A549 (cell line): ENCODE data around the gene PCBP3. TPM values are rescaled to one million over a fixed set of nuclear protein-coding genes. Genes with fewer than 3 reads are reported as not detected.

ENCODE experiments used
- ATAC-seq, 2 experiments: fragments of 200-7000 bp in 1 of 2; fragments of >200 bp in 1 of 2; cut with Nextera tagmentation in 1 of 2; cut with Tn5 transposase in 1 of 2; 3 replicates each; pipeline versions ENCODE4 v1.8.0 to v1.9.1; 2018 to 2020; ENCODE audit warnings: mild to moderate bottlenecking in 1 of 2, moderate library complexity in 1 of 2
- CTCF ChIA-PET: fragments of 300-600 bp; sonication (Branson Sonifier 250); formaldehyde crosslinking; extraction: SDS; loops from one replicate; lab custom pipeline; 2021; ENCODE audit warnings: antibody characterized with exemption, inconsistent platforms; lab: Yijun Ruan, JAX
- POLR2A ChIA-PET: fragments of 350-600 bp; formaldehyde crosslinking; extraction: SDS; loops from one replicate; lab custom pipeline; 2021; ENCODE audit warnings: antibody characterized with exemption, inconsistent platforms; lab: Yijun Ruan, JAX
- DNase-seq, 2 experiments: peaks; one replicate each; pipeline versions ENCODE4 v3.0.0 to v3.0.0-alpha.2; 2011 to 2016; ENCODE audit warnings: low read depth in 1 of 2, low spot score in 1 of 2
- FAIRE-seq: peaks from 2 replicates; lab custom pipeline; 2011; peaks lifted over from hg19 to GRCh38; lab: Jason Lieb, UNC
- H3K27ac ChIP-seq, 2 experiments: fragments of >200 bp; sonication (Bioruptor Twin); formaldehyde crosslinking; 3 replicates each; pipeline ENCODE4 v1.5.1; 2016 to 2017
- H3K4me1 ChIP-seq: fragments of >200 bp; sonication (Bioruptor Twin); formaldehyde crosslinking; 3 replicates; pipeline ENCODE4 v1.6.1; 2016
- H3K4me2 ChIP-seq: fragments of >200 bp; sonication (Bioruptor Twin); formaldehyde crosslinking; 3 replicates; pipeline ENCODE4 v1.6.1; 2016
- H3K4me3 ChIP-seq: fragments of >200 bp; sonication (Bioruptor Twin); formaldehyde crosslinking; 3 replicates; pipeline ENCODE4 v1.5.1; 2016
- H3K9me3 ChIP-seq: fragments of >200 bp; sonication (Bioruptor Twin); formaldehyde crosslinking; 3 replicates; pipeline ENCODE4 v1.6.1; 2016
- CEBPB ChIP-seq, 2 experiments: fragments of >200 bp in 1 of 2; sonication (Bioruptor Twin) in 1 of 2; formaldehyde crosslinking in 1 of 2; IDR thresholded peaks; 2 replicates each; pipeline ENCODE4 v1.6.1; 2012 to 2016
- EHF ChIP-seq: fragments of 250-450 bp; sonication (Bioruptor Pico); IDR thresholded peaks from 2 replicates; pipeline ENCODE4 v1.5.0; 2020; ENCODE audit warnings: mild to moderate bottlenecking
- ESRRA ChIP-seq: fragments of 150-350 bp; IDR thresholded peaks from 2 replicates; pipeline ENCODE4 v1.6.1; 2014; ENCODE audit warnings: mild to moderate bottlenecking, low read length, borderline replicate concordance
- FOSL2 ChIP-seq, 2 experiments: fragments of 450-650 bp in 1 of 2; fragments of >200 bp in 1 of 2; sonication (Bioruptor Twin) in 1 of 2; formaldehyde crosslinking; IDR thresholded peaks; 2 replicates each; pipeline versions ENCODE4 v1.5.0 to v1.6.1; 2016 to 2020; ENCODE audit warnings: mild to moderate bottlenecking in 1 of 2, moderate library complexity in 1 of 2
- FOXS1 ChIP-seq: fragments of 250-450 bp; sonication (Bioruptor Pico); IDR thresholded peaks from 2 replicates; pipeline ENCODE4 v1.5.0; 2020; ENCODE audit warnings: mild to moderate bottlenecking, moderate library complexity
- GATA3 ChIP-seq: IDR thresholded peaks from 2 replicates; pipeline ENCODE4 v1.6.1; 2012; ENCODE audit warnings: borderline replicate concordance
- JUNB ChIP-seq: fragments of >200 bp; sonication (Bioruptor Twin); formaldehyde crosslinking; IDR thresholded peaks from 2 replicates; pipeline ENCODE4 v1.6.1; 2016
- MAFK ChIP-seq: fragments of 450-650 bp; IDR thresholded peaks from 2 replicates; pipeline ENCODE4 v1.6.1; 2014; ENCODE audit not compliant: partially characterized antibody
- NPAS2 ChIP-seq: fragments of 250-450 bp; sonication (Bioruptor Pico); IDR thresholded peaks from 2 replicates; pipeline ENCODE4 v1.8.0; 2022; ENCODE audit warnings: mild to moderate bottlenecking, moderate library complexity, borderline replicate concordance
- RARB ChIP-seq: fragments of 250-450 bp; sonication (Bioruptor Pico); IDR thresholded peaks from 2 replicates; pipeline ENCODE4 v1.8.0; 2021; ENCODE audit warnings: mild to moderate bottlenecking, moderate library complexity
- RNF2 ChIP-seq: fragments of 200-600 bp; sonication (generic); IDR thresholded peaks from 2 replicates; pipeline ENCODE4 v1.6.1; 2016; ENCODE audit warnings: low read depth, mild to moderate bottlenecking, antibody characterized with exemption, moderate library complexity, borderline replicate concordance
- SMC3 ChIP-seq: fragments of >200 bp; sonication (Bioruptor Twin); formaldehyde crosslinking; IDR thresholded peaks from 3 replicates; pipeline ENCODE4 v1.6.1; 2018; ENCODE audit warnings: inconsistent platforms
- ZNF302 ChIP-seq: fragments of 250-450 bp; sonication (Bioruptor Pico); IDR thresholded peaks from 2 replicates; pipeline ENCODE4 v1.9.0; 2021; ENCODE audit warnings: inconsistent platforms, mild to moderate bottlenecking, moderate library complexity
- ZSCAN20 ChIP-seq: fragments of 250-450 bp; sonication (Bioruptor Pico); IDR thresholded peaks from 2 replicates; pipeline ENCODE4 v1.8.0; 2022; ENCODE audit warnings: mild to moderate bottlenecking, moderate library complexity
- WGBS: methylation state at CpG from one replicate; pipeline ENCODE4 v1.1.6; 2017; ENCODE audit errors: missing lambda C conversion rate; 5-methylcytosine and 5-hydroxymethylcytosine counted together
- polyA plus RNA-seq, 4 experiments: library from polyadenylated mRNA; depleted of rRNA in 3 of 4; stranded (reverse); fragments of >200 nt; fragmentation: RNase III in 1 of 4; extraction: RNeasy Plus Mini Kit Qiagen cat#74134 plus additional on column Dnase treatment in 1 of 4; gene quantifications; 2 replicates in 3 of 4; 3 replicates in 1 of 4; pipeline ENCODE4 v1.2.3, GENCODE V29; 2011 to 2017
- TF ChIP-seq, protein P1 (sequence below): fragments of 450-650 bp; IDR thresholded peaks from 2 replicates; pipeline ENCODE4 v1.6.1; 2014; ENCODE audit warnings: antibody characterized with exemption
- TF ChIP-seq, protein P2 (sequence below): IDR thresholded peaks from 2 replicates; pipeline ENCODE4 v1.6.1; 2012; ENCODE audit warnings: low read depth, borderline replicate concordance
- TF ChIP-seq, protein P3 (sequence below): IDR thresholded peaks from 2 replicates; pipeline ENCODE4 v1.6.1; 2012
- TF ChIP-seq, protein P4 (sequence below): fragments of 200-600 bp; sonication (generic); IDR thresholded peaks from 2 replicates; pipeline ENCODE4 v1.6.1; 2016; ENCODE audit warnings: antibody characterized with exemption, mild to moderate bottlenecking, moderate library complexity
- TF ChIP-seq, protein P5 (sequence below): IDR thresholded peaks from 2 replicates; pipeline ENCODE4 v1.6.1; 2012
- TF ChIP-seq, protein P6 (sequence below): fragments of >200 bp; sonication (Bioruptor Twin); formaldehyde crosslinking; IDR thresholded peaks from 2 replicates; pipeline ENCODE4 v1.6.1; 2016

PCBP3 gene
- polyA plus RNA-seq, 2 of the 4 experiments (the other 2 are of a cell fraction), result 0.30 to 0.34 TPM

DNA sequence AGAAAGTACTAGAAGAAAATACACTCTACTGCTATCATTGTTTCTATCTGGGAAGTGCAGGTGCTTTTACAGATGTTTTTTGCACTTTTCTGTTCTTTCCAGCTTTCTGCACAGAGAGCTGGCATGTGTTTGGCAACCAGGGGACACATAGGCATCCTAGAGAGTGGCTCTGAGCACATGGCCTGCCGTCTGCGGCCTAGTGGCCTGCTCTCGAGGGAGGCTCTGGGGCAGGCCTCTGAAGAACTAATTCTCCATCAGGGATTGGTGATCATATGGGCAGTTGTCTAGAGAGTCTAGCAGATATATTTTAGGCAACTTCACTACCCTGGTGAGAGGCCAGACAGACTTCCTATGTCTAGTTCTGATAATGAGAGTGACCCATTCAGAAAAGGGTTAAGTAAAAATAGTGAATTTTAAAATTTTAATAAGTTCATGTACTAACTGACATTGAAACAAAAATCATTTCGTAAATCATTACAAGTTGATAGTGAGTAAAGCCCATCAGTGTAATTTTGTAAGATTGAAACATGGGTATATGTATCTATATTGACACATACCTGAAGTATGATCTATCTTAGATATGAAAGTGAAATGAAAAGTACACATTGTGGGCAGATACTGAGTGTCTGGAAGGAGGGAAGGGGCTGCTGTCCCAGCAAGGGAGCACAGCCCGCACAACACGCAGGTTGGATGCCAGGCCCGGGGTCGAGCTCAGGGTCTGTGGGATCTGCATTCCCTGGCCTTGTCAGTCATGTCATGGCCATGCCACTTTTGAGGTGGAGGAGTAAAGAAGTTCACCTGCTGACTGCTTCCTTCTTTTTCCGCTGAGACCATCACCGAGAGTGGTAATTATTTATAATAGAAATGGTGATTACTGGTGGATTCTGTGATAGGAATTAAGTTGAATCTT is 79.8 kb downstream of the PCBP3 start:
- FAIRE-seq (no peak), DNase-seq (no peak), ATAC-seq (no peak)
- H3K4me1 ChIP-seq, result no peaks in the 10 kb centered on the region
- 69% methylated on average over 10 of the region's 10 CpGs for WGBS
- H3K9me3 ChIP-seq, result no peaks in the 10 kb centered on the region
- CTCF ChIA-PET, result interaction anchor here (1.0 kb wide), 1 partner anchor 9 kb away, joined by 3 read pairs; no protein-coding TSS in a partner anchor
- POLR2A ChIA-PET, result interaction anchor here (0.6 kb wide), 1 partner anchor 133 kb away, joined by 3 read pairs; no protein-coding TSS in a partner anchor
- H3K4me2 ChIP-seq, result no peak overlapping the region
- H3K27ac ChIP-seq, result no peak overlapping the region
- H3K4me3 ChIP-seq, result no peak overlapping the region
- TF ChIP-seq ZSCAN20 (CRISPR knock-in tag), result no peak
- no peak for TF ChIP-seq ZNF302 (CRISPR knock-in tag)
- no peak for TF ChIP-seq SMC3
- TF ChIP-seq, protein P1, sequence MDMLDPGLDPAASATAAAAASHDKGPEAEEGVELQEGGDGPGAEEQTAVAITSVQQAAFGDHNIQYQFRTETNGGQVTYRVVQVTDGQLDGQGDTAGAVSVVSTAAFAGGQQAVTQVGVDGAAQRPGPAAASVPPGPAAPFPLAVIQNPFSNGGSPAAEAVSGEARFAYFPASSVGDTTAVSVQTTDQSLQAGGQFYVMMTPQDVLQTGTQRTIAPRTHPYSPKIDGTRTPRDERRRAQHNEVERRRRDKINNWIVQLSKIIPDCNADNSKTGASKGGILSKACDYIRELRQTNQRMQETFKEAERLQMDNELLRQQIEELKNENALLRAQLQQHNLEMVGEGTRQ, result no peak
- TF ChIP-seq MAFK, result no peak
- TF ChIP-seq FOSL2 (IDR thresholded peaks at IDR 0.05), result no peak
- no peak for TF ChIP-seq FOSL2 (CRISPR knock-in tag; IDR thresholded peaks at IDR 0.05)
- TF ChIP-seq, protein P2, sequence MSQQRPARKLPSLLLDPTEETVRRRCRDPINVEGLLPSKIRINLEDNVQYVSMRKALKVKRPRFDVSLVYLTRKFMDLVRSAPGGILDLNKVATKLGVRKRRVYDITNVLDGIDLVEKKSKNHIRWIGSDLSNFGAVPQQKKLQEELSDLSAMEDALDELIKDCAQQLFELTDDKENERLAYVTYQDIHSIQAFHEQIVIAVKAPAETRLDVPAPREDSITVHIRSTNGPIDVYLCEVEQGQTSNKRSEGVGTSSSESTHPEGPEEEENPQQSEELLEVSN, result no peak
- TF ChIP-seq, protein P3, sequence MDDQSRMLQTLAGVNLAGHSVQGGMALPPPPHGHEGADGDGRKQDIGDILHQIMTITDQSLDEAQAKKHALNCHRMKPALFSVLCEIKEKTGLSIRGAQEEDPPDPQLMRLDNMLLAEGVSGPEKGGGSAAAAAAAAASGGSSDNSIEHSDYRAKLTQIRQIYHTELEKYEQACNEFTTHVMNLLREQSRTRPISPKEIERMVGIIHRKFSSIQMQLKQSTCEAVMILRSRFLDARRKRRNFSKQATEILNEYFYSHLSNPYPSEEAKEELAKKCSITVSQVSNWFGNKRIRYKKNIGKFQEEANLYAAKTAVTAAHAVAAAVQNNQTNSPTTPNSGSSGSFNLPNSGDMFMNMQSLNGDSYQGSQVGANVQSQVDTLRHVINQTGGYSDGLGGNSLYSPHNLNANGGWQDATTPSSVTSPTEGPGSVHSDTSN, result no peak
- TF ChIP-seq NPAS2 (CRISPR knock-in tag), result no peak
- TF ChIP-seq, protein P4, sequence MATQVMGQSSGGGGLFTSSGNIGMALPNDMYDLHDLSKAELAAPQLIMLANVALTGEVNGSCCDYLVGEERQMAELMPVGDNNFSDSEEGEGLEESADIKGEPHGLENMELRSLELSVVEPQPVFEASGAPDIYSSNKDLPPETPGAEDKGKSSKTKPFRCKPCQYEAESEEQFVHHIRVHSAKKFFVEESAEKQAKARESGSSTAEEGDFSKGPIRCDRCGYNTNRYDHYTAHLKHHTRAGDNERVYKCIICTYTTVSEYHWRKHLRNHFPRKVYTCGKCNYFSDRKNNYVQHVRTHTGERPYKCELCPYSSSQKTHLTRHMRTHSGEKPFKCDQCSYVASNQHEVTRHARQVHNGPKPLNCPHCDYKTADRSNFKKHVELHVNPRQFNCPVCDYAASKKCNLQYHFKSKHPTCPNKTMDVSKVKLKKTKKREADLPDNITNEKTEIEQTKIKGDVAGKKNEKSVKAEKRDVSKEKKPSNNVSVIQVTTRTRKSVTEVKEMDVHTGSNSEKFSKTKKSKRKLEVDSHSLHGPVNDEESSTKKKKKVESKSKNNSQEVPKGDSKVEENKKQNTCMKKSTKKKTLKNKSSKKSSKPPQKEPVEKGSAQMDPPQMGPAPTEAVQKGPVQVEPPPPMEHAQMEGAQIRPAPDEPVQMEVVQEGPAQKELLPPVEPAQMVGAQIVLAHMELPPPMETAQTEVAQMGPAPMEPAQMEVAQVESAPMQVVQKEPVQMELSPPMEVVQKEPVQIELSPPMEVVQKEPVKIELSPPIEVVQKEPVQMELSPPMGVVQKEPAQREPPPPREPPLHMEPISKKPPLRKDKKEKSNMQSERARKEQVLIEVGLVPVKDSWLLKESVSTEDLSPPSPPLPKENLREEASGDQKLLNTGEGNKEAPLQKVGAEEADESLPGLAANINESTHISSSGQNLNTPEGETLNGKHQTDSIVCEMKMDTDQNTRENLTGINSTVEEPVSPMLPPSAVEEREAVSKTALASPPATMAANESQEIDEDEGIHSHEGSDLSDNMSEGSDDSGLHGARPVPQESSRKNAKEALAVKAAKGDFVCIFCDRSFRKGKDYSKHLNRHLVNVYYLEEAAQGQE, result no peak
- TF ChIP-seq RNF2, result no peak
- TF ChIP-seq, protein P5, sequence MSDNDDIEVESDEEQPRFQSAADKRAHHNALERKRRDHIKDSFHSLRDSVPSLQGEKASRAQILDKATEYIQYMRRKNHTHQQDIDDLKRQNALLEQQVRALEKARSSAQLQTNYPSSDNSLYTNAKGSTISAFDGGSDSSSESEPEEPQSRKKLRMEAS, result no peak
- TF ChIP-seq, protein P6, sequence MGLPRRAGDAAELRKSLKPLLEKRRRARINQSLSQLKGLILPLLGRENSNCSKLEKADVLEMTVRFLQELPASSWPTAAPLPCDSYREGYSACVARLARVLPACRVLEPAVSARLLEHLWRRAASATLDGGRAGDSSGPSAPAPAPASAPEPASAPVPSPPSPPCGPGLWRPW, result no peak
- no peak for TF ChIP-seq ESRRA
- no peak for TF ChIP-seq CEBPB (IDR thresholded peaks at IDR 0.05)
- TF ChIP-seq GATA3, result no peak
- TF ChIP-seq RARB (CRISPR knock-in tag), result no peak
- no peak for TF ChIP-seq JUNB
- TF ChIP-seq FOXS1 (CRISPR knock-in tag), result no peak
- no peak for TF ChIP-seq EHF (CRISPR knock-in tag)
